HCEC 1CT (cell line): ENCODE results near the gene MSL1.

Experiments used
- DNase-seq: peaks from one replicate; pipeline ENCODE4 v3.0.0-alpha.2; 2017

The MSL1 gene

DNA sequence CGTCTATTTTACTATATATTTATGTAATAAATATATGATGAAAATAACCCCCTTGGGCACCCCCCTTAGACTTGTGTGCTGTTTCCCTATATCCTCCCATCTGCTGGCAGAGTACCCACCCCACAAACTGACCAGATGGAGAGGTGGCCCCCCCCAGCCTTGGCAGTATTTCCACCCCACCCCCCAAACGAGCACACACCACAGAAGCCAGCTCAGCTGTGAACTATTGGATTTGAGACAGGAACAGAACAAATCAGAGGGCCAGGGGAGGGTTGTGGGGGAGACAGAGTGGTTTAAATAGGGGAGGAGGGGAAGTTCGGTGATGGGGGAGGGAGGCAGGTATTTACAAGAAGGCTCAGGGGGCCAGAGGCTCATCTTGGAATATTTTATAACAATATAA lies 29.2 kb upstream of the MSL1 start:
- DNase-seq: no peak

DNA sequence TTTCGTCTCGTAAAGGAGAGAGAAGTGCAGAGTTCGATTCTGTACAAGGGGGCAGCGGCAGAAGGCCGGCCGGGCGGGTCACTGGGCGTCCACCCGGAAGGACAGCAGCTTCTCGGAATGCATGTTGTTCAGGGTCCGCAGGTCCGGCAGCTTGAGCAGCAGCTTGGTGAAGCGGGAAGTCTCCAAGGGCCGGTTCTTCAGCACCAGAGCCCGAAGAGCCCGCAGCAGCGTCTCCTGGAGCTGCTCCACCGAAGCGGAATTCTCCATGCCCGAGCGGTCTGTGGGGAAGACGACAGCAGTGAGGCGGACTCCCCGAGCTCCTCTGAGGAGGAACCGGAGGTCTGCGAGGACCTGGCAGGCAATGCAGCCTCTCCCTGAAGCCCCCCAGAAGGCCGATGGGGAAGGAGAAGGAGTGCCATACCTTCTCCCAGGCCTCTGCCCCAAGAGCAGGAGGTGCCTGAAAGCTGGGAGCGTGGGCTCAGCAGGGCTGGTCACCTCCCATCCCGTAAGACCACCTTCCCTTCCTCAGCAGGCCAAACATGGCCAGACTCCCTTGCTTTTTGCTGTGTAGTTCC lies 28.7 kb upstream of the MSL1 start:
- no peak for DNase-seq

DNA sequence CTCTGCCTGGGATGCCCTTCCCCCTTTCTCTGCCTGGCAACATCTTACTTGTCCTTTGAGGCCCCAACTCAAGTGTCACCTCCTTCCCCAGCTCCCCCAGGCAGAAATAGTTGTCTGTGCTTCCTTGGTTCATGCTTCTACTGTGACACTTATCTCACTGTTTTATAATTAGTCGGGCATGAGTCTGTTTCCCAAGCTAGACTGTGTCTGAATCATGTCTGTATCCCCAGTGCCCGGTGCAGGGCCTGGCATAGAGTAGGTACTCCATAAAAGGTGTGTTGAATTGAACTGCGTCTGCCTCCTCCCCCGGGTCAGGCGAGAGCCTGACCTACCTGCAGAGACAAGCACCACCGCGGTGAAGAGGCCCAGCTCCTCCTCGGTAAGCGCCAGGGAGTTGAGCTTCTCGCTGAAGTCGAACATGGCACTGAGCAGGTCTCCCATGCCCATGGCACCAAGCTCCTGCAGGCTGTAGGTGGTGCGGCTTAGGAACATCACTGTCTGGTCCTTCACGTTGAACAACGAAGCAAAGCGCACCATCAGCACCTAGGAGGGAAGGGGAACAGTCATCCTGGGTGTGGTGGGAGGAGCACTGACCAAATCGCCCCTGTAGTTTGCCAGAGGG lies 28.1 kb upstream of the MSL1 start:
- DNase-seq: no peak

DNA sequence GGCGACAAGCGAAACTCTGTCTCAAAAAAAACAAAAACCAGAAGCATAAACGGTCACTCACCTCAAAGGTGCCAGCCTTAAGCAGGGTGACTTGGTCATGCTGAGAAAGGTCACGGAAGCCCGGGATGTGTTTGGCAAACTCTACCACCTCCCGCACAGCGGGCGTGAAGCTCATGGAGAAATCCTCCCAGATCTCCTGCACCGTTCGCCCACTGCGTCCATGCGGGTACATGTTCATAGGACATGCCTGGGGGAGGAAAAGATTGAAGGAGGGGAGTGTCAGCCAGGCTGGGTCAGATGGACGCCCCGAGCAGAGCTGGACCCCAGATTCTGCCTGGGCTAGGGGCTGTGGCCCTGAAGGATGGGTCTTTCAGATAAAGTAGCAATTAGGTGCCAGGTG lies 26.9 kb upstream of the MSL1 start:
- DNase-seq: no peak

DNA sequence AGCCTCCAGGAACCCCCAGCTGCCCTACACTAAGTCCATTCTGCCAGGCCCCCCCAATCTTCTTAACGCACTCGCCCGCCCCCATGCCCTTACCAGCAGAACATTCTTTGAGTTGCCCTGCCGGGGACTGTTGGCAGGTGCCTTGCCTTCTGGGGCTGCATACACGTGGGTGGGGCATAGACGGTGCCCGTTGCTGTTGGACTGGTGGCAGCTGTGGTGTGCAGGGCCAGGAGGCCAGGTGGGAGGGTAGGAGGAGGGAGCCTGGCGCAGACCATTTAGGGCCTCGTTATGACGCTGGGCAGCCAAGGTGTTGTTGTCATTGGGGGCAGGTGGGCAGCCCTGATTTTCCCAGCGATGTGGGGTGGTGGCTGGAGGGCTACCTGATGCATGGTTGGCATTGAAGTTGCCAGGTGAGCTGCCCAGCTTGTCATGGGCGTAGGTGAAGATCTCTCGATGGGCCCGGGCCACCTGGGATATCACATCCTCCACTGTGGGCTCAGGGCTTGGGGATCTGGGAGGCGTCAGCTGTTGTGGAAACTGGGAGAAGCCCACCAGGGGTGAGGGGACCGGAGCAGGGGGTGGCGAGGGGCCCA lies 26.3 kb upstream of the MSL1 start:
- no peak for DNase-seq

DNA sequence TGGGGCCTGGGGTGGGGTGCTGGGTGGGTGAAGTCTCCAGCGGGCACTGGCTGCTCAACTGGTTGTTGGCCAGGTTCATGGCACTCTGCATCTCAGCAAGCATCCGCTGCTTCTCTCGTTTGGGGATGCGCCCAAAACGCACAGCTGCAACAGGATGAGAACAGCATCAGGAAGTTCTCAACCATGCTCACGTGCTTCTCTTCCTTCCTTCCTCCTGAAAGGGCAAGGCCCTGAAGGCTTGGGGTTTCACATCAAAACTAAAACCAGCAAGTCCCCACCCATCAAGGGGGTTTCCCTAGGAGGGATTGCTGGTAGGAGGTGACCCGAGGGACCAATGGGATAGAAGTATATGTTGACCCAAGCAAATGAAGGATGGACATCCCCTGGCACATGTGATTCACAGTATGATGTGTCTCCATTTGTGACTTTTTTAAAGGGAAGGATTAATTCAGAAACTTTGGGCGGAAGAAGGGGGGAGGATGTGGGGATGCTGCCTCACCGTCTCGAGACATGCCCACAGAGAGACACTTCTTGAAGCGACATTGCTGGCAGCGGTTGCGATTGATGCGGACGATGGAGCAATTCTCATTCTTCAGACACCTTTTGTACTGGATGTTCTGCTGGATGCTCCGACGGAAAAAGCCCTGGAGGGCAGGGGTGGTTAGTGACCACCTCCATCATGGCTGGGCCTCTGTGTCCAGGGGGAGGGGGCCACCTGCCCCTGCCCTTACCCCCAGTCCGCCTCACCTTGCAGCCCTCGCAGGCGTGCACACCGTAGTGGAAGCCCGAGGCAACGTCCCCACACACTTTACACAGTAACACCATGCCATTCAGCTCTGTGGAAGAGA lies 25.6 kb upstream of the MSL1 start:
- DNase-seq: no peak

DNA sequence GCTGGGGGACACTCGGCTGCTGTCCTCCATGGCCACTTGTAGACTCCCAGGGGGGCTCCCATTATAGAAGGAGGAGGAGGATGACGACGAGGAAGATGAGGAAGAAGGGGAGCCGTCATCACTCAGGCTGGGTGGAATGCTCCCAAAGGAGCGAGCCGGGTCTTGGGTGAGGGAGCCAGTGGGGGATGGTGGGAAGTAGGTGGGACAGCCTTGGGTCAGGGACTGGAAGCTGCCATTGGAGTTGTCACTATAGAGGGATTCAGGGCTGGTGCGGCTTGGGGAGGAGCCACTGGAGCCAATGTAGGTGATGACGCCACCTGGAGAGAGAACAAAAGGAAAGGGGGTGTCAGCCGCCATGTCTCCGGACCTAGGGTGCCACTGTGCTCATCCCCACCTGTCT lies 24.7 kb upstream of the MSL1 start:
- no peak for DNase-seq

DNA sequence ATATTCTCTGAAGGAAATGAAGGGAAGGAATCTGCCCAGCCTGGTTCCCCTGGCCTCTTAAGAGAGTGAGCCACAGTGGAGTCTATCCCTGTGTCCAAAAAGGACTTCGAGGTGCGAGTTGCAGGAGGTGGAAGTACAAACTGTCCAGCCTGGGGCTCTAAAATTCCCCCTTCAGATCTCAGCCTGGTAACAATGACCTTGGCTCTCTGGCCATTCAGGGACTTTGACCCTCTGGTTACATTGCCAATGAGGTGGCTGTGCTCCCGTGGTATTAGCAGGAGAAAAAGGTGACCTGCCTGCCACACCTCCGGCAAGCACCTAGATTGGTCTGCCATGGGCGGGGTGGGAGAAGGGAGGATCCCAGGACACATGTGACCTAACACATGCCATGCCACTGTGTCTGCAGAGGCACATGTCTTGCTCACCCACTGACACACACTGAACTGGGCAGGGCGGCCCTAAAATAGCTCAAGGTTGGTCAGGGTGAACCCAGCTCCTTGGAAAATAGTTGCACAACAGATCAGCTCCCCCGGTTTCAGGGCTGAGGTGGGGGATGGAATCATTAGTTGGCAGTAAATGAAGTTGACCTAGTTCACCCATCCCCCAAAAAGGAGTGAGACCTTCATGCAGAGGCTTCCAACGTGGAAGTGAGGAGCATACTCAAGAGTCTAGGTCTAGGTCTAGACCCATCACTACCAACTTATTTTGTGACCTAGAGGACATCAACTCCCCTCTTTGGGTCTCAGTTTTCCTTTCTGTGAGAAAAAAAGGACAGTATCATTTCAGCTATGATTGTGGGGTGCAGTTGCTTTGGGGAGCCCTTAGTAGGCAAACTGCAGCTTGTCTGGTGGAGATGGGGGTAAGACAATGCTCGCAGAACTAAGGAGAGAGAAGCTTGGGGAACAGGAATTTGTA lies 23.6 kb upstream of the MSL1 start:
- peak; percentile 81 for DNase-seq

DNA sequence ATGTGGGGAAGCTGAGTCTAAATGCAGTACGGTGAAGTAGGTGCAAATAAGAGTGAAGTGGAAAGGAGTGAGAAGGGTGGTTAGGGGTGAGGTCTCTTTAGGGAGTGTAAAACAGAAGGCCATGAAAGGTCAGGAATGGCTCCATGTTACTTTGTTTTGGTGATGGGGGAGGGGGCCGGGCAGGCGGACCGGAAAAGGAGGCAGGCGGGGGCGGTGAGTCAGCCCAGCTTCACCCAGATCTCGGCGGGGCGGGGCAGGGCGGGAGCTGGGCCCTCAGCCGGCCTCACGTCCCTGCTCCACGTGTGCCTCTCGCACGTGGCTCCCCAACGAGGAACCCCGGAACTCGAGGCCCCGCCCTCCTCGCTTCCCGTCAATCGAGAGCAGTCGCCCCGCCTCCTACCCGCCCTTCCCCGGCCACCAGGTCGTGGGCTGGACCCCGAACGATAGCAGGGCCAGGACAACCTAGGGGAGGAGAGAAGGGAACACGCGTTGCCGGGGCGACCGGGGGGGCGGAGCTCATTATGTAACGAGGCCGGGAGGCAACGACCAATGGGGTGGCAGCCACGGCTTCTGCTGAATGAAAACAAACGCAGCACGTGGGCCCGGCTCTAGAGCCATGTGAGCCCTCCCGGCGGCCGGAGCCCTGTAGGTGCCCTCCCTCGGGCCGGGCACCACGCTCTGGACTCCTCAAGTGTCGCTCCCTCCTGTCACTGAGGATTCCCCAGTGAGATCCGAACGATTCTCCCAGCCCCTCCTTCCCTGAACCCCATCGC lies 22.7 kb upstream of the MSL1 start:
- peak; percentile 99 for DNase-seq

DNA sequence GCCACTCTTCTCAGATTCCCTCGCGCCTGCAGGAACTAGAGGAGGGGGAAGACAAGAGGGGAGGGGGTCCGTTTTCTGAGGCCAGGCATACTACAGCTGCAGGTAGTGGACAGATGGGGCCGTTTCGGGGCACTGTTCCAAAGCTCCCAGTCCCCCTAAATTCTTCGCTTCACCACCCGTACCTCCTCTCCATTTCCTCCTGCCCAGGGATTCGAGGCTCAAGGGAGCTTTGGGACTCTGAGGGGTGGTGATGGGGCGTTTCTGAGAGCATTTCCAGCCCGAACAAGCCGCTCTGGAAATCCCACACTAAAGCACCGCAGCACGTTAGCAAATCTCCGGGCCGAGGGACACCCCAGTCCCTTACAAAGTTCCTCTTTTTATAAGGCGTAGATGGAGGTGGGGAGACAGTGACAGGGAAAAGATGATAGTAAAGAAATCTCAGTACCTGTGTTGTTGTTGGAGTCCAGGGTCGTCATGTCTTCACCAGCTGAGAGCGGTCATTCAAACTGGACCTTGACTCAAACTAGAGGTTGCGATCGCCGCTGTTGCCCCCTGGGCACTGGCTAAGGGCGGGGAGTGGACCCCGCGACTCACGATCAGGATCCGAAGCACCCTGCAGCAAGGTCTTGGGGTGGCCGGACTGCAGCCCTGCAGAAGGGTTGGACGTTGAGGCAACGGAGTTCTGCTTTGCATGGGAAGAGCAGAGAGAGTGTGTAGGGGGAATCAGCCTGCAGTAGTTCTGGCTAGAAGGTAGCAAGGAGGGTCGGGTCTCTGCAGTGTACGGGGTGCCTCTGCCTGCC lies 22.0 kb upstream of the MSL1 start:
- peak; percentile 26 for DNase-seq

DNA sequence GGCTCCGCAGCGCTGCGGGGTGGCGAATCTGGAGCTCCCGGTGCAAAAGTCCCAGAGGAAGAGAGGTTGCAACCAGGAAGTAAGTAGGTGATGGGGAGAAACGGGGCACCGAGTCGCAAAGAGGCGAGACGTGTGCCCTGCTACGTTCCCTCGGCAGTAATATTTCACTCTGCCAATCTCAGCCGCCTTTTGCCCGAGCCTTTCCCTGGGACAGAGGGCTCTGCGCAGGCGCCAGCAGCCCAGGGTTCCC lies 21.4 kb upstream of the MSL1 start, which contains the start of gene NR1D1:
Gene NR1D1, minus strand, starts transcription at position 171 of the 250 bp plus-strand sequence. CDS start 495 bp downstream, outside the sequence.
- DNase-seq: no peak

DNA sequence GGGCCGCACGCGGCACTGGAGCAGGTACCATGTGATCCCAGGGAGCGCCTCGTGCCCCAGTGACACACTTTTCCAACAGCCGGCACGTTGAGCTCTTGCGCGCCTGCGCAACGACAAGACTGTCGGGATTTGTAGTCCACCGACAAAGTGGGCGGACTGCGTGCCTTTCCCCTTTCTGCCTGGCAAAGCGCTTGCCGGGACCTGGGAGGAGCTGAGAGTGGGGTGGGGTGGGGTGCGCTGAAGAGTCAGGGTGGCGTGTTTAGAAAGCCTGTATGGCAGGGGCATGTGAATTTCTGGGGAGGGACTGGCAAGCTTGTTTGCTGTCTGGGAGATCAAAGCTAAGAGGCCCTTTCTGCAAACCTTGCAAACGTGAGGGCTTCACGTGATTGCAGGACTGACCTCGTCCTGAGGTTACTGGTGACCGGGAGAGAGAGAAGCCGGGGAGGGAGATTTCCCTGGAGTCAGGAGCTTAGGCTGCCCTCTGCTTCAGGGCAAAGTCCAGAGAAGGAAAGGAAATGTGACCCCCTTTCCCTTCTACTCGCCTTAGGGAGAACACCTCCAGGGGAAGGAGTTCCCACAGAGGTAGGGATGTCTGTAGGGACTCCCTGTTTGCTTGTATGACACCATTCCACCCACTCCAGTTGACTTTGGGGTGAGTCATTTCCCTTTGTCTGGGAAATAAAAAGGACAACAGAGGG lies 21.0 kb upstream of the MSL1 start:
- DNase-seq: peak; percentile 99

DNA sequence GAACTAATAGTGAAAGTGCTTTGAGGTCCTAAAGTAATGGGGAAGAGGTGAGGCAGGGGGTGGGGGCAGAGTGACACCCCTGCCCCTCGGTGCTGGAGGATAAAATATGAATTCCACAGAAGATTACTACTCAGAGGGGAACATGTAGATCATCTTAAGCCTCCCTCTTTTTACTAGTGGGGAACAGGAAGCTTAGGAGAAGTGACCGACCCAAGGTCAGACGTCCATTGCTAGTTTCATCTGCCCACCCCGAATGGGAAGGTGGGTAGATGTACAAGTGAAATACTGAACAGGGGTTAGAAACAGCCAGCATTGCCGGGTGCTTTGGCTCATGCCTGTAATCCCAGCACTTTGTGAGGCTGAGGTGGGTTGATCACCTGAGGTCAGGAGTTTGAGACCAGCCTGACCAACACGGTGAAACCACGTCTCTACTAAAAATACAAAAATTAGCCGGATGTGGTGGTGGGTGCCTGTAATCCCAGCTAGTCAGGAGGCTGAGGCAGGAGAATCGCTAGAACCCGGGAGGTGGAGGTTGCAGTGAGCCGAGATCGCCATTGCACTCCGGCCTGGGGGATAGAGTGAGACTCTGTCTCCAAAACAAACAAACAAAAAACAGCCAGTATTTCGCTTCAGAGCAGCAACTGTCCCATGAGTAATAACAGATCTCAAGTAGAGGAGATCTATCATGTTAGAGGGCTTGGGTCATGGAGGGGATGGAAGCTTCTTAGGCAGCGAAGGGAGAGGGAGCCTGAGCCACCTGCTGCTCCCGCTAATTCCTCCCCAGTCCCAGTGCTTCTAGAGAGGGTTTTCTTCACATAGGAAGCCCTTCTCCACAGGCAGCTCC lies 20.2 kb upstream of the MSL1 start:
- no peak for DNase-seq

DNA sequence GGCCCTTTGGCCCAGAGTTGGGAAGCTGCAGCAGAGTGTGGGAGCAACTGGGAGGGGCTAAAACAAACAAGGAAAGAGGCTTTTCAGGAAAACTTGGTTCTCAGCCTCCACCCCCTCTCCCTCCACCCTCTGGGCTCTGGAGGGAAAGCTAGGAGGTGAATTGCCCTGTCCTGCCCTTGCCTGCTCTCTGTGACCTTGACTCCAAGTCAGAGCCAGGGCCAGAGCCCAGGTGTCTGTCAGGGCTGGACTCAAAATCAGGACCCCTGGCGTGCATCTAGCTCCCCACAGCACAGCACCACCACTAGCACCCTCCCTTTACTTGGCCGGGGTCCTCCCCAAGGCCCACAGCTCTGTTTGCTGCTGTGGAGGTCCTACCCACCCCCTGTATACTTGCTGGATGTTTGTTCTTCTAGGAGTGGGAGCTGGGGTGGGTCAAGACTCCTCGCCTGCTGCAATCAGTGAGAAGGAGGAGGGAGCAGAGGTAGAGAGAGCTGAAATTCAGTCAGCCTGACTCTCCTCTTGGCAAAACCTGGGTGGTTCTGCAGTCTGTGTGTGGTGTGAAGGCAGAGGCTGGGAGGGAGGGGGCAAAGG lies 18.6 kb upstream of the MSL1 start:
- no peak for DNase-seq

DNA sequence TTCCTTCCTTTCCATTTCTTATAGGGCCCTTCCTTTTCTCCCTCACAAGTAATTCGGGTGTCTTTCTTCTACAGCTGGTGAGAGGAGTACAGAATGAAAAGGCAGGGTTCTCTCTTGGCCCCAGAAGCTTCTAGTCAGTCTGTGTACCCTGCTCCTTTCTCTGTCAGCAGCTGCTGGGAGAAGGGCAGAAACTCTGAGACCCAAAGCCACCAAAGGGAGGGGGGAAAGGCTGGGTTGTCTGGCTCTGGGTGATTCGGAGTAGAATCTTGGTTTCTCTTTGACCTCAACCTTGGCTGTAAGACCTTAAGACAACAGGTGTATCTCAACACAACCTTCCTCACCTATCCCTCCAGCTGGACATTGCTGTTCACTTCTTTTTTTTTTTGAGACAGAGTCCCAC lies 18.1 kb upstream of the MSL1 start:
- no peak for DNase-seq

DNA sequence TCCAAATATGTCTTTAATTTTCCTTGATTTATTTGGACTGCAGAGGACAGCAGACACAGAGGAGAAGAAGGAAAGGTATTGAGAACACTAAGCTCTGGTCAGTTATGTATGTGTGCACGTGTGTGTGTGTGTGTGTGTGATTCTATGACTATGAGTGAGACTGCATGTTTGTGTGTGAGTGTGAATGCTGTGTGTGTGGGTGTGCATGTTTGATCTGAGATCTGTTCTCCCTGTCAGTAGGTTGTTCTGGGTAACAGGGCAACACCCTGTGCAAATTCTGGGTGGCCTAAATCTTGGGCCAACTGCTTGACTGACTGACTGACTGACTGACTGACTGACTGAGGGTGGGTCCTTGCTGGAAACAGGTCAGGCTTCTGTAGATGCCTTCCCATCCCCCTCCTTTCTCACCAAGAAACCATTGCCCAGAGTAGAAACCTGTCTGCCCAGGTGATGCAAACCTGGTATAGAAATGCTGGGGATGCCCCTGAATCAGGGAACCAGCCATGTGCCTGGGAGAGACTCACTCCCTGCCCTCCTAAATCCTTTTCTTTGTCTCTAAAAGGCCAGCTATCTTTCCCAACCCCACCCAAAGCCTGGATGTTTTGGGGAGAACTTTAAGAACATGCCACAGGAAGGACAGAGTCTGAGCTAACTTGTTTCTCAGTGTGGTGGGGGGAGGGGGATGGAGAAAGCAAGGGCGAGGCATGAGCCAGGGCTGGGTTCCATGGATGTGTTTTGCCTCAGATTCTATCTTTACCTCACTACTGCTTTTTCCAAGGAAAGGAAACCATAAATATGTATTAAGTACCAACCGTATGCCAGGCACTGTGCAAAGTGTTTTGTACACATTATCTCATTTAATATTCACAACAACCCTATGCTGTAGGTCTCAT lies 16.9 kb upstream of the MSL1 start:
- DNase-seq: no peak

DNA sequence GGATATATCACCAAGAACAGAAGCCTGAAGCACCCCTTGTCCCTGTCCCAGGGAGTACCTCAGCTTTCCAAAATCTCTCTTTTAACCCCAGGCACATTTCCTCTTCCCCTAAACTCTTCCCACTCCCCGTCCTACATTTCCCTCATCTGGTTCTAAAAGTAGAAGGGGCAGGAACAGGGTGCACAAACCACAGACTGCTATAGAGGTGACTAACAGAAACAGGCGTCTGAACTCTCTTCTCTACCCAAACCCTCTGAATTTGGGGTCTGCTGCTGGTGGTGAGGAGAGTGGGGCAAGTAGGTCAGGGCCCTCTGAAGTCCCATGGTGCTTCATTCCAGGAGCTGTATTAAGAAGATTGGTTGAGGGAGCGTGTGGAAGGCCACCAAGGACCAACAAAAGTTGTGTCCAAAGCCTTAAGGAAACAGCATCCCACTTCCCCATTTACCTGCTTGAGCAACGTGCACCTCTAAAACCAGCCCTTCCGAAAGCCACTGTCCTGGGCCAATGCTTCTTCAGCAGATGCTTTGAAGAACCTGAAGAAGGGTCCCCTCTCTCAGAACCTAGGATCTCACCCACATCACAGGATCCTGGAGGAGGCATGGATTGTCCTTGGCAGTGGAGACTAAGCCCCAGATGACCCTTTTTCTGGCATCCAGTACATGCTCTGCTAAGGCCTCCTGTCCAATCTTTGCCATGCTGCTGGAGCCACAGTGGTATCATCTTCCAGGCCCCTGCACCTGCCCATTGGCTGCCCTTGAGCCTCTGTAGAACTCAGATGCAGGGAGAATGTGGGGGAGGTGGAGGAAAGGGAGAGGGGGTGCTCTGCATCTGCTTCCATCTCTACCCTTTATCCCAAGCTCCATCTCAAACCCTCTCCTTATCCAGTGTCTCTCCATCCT lies 15.7 kb upstream of the MSL1 start:
- no peak for DNase-seq
